Activated B cell treated with CpG ODN at 0.5 μM for 24 hours (primary cell): ENCODE measurements around the gene NUDCD3. TPM values are rescaled to one million over a fixed set of nuclear protein-coding genes. Genes with fewer than 3 reads are reported as not detected.

ENCODE experiments used
- ATAC-seq: fragments of 200-7000 bp; cut with Tn5 transposase; one replicate; pipeline ENCODE4 v1.10.0; 2021; ENCODE audit warnings: low read depth, mild to moderate bottlenecking, moderate library complexity
- CTCF ChIA-PET: fragments of 350-600 bp; sonication (Branson Sonifier 250); formaldehyde crosslinking; loops from one replicate; lab custom pipeline; 2021; ENCODE audit warnings: antibody characterized with exemption; lab: Charles Lee
- POLR2A ChIA-PET: fragments of 350-600 bp; sonication (Branson Sonifier 250); formaldehyde crosslinking; loops from one replicate; lab custom pipeline; 2021; ENCODE audit warnings: antibody characterized with exemption; lab: Charles Lee
- DNase-seq: peaks from one replicate; pipeline ENCODE4 v3.0.0; 2022
- H3K27ac Mint-ChIP-seq: one replicate; pipeline ENCODE4 v1.8.0; 2020; ENCODE audit warnings: mixed read lengths
- H3K27me3 Mint-ChIP-seq: one replicate; pipeline ENCODE4 v1.8.0; 2021; ENCODE audit warnings: mixed read lengths
- H3K36me3 Mint-ChIP-seq: one replicate; pipeline ENCODE4 v1.8.0; 2021; ENCODE audit warnings: low read depth, mixed read lengths
- H3K4me1 Mint-ChIP-seq: one replicate; pipeline ENCODE4 v1.8.0; 2021; ENCODE audit warnings: mixed read lengths
- H3K4me3 Mint-ChIP-seq: one replicate; pipeline ENCODE4 v1.8.0; 2020; ENCODE audit warnings: mild to moderate bottlenecking, mixed read lengths
- H3K9me3 Mint-ChIP-seq: one replicate; pipeline ENCODE4 v1.8.0; 2020; ENCODE audit warnings: mixed read lengths
- CTCF ChIP-seq: fragments of 200-600 bp; IDR thresholded peaks from one replicate; pipeline ENCODE4 v1.8.0; 2022; ENCODE audit warnings: antibody characterized with exemption, mild to moderate bottlenecking
- intact Hi-C: fragments of 100-400 bp; cut with micrococcal nuclease; formaldehyde crosslinking; loops from one replicate; pipeline ENCODE4 v1.15.1; 2024
- total RNA-seq: library from RNA; stranded (reverse); gene quantifications from 2 replicates; pipeline ENCODE4 v1.2.3, GENCODE V29; 2022

NUDCD3 gene
- total RNA-seq, 1 donor from 2014 or later = 85.1 TPM

DNA sequence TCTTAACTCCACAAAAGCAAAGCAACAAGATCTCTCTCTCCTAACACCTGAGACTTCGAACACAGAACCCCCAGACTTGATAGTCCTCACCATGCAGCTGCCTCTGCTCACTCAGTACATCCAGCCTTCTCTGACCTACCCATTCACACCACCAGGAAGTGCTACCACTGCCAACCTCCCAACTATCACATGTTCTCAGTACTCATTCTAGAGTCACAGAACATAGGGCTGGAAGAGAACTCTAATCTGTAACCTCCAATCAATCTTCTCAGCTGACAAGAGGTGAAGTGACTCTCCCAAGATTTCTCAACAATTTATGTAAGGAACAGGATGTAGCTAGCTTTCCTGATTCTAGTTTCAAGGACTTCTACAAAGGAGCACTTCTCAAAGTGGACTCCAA is 3.8 kb downstream of the NUDCD3 start:
- Mint-ChIP-seq H3K4me1 (peaks cover 62% of the 10 kb centered on the region), H3K36me3 (peaks cover 59% of the 10 kb centered on the region), H3K27ac (no peak overlapping the region), H3K4me3 (no peak overlapping the region), H3K27me3 (no peaks in the 10 kb centered on the region), H3K9me3 (peaks cover 17% of the 10 kb centered on the region)
- ChIA-PET POLR2A (no interaction called here), CTCF (no interaction called here)
- intact Hi-C loops = no loop called here
- DNase-seq (no peak), ATAC-seq (no peak)
- no peak for TF ChIP-seq CTCF

- Mint-ChIP-seq H3K27me3 (no peaks in the 10 kb centered on the region), H3K27ac (no peak overlapping the region), H3K4me1 (peaks cover 59% of the 10 kb centered on the region), H3K36me3 (peaks cover 65% of the 10 kb centered on the region), H3K4me3 (no peak overlapping the region), H3K9me3 (peaks cover 17% of the 10 kb centered on the region)
- no peak for DNase-seq
- POLR2A ChIA-PET = no interaction called here
- CTCF ChIA-PET = no interaction called here
- intact Hi-C loops = no loop called here
- no peak for TF ChIP-seq CTCF
- no peak for ATAC-seq
These were observed 4.5 kb downstream of the NUDCD3 start for GRCh38 chr7:44486001-44486400.

DNA sequence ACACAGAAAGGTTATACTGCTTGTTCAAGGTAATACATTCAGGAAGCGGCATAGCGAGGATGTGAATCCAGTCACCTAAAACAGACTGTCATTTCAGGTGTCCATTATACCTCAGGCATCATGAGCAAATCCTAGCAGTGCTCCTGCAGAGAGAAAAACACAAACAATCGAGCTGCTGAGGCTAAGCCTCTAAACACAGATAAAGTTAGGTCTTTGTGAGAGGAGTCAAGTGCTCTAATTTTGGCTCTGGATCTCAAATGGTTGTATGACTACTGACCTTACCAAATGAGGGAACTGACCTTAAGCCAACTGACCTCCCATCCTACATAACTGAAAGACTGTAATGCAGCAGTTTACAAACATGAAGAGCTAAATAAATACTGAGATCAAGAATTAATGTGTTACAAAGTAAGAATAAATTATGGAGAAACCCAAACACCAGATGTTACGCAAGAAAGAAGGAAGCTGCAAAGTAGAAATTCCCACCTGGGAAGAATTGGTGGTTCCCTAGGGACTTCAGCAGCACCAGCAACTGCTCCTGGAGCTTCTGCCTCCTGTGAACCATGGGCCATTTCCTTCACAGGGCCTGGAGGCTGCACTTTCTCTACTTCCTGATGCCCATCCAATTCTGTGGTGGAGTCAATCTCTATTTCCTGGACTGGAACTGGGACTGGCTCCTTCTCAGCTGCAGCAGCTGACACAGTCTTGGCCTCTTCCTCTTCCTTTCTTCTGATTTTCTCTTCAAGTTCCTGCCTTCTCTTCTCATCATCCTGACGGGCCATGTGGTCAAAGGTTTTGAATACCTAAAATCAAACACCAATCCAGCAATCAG is 5.8 kb downstream of the NUDCD3 start:
- H3K4me1 Mint-ChIP-seq = peaks cover 53% of the 10 kb centered on the region
- TF ChIP-seq CTCF = no peak
- CTCF ChIA-PET = interaction anchor here (0.7 kb wide), 1 partner anchor 81 kb away, joined by 3 read pairs; no protein-coding TSS in a partner anchor

DNA sequence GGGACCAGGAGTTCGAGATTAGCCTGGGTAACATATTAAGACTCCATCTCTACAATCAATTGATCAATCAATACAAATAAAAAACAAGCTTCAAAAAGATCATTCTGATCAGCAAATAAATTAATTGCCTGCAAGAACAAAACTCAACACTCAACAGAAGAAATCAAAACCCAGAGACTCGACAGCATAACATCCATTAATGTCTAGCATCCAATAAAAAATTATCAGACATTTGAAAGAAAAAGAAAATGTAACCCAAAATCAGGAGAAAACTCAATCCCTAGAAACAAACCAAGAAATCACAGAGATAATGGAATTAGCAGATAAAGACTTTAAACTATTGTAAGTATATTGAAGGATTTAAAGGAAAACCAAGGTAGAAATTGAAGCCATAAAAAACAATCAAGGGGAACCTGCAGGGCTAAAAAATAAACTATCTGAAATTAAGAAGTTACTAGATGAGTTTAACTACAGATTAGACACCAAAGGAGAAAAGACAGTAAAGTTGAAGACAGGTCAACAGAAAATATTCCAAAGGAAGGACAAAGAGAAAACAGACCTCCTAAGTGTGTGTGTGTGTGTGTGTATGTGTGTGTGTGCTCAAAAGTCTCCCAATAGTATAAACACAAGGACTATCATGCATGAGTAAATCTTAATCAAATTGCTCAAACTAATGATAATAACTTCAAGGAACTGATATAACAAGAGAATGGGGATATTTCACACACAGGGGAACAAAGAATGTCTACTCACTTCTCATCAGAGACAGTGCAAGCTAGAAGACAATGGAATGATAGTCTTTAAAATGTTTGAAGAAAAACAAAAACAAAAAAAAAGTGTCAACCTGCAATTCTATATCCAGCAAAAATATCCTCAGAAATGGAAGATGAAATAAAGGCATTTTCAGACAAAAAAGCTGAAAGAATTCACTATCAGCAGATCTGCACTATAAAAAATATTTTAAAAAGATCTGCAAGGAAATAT is 7.7 kb downstream of the NUDCD3 start:
- H3K4me1 Mint-ChIP-seq = peaks cover 40% of the 10 kb centered on the region

More for the DNA sequence above, 5.8 kb downstream of the NUDCD3 start:
- H3K36me3 Mint-ChIP-seq = peaks cover 71% of the 10 kb centered on the region
- DNase-seq (no peak), ATAC-seq (no peak)
- no peak overlapping the region for H3K4me3 Mint-ChIP-seq
- no peak overlapping the region for H3K27ac Mint-ChIP-seq
- H3K9me3 Mint-ChIP-seq = peaks cover 17% of the 10 kb centered on the region
- POLR2A ChIA-PET = interaction anchor here (0.5 kb wide), 1 partner anchor 149 kb away, joined by 4 read pairs; no protein-coding TSS in a partner anchor
- H3K27me3 Mint-ChIP-seq = no peaks in the 10 kb centered on the region
- intact Hi-C loops = no loop called here

More for the DNA sequence above, 7.7 kb downstream of the NUDCD3 start:
- ChIA-PET CTCF (interaction anchor here (1.0 kb wide), 1 partner anchor 242 kb away, joined by 3 read pairs; no protein-coding TSS in a partner anchor), POLR2A (no interaction called here)
- intact Hi-C loops = no loop called here
- Mint-ChIP-seq H3K27me3 (no peaks in the 10 kb centered on the region), H3K9me3 (peaks cover 17% of the 10 kb centered on the region), H3K27ac (no peak overlapping the region), H3K36me3 (peaks cover 81% of the 10 kb centered on the region), H3K4me3 (no peak overlapping the region)
- no peak for TF ChIP-seq CTCF
- ATAC-seq = no peak
- DNase-seq = no peak
